Mucosa of stomach (tissue), 1 donor: ENCODE results near the gene MFSD2A.
"Not testable (repeated sequence)": the region's sequence is repeated elsewhere in the genome, so short reads cannot be mapped to it uniquely, and the experiment has no call there.

Experiments
- H3K27me3 ChIP-seq: one replicate; pipeline ENCODE4 v1.7.0; 2013; ENCODE audit warnings: mild to moderate bottlenecking, low read length; ENCODE audit not compliant: control insufficient read depth, insufficient read depth
- H3K36me3 ChIP-seq: one replicate; pipeline ENCODE4 v1.7.0; 2013; ENCODE audit warnings: low read length; ENCODE audit not compliant: control insufficient read depth, insufficient read depth
- H3K4me1 ChIP-seq: one replicate; pipeline ENCODE4 v1.7.0; 2013; ENCODE audit warnings: mild to moderate bottlenecking, low read length; ENCODE audit not compliant: control insufficient read depth, insufficient read depth
- H3K4me3 ChIP-seq: one replicate; pipeline ENCODE4 v1.7.0; 2013; ENCODE audit warnings: low read length
- H3K9ac ChIP-seq: one replicate; pipeline ENCODE4 v1.7.0; 2013; ENCODE audit warnings: mild to moderate bottlenecking, low read length, moderate library complexity
- H3K9me3 ChIP-seq: one replicate; pipeline ENCODE4 v1.7.0; 2013; ENCODE audit warnings: mild to moderate bottlenecking, low read length, moderate library complexity; ENCODE audit not compliant: control insufficient read depth
- donor health status: Pancreatic carcinoma.

MFSD2A gene

GRCh38 chr1:39959651-39960333 lies 4.8 kb downstream of the MFSD2A start:
- H3K4me1 ChIP-seq, result peaks cover 37% of the 10 kb centered on the region
- H3K9ac ChIP-seq, result peak overlapping the region; percentile 72
- no peaks in the 10 kb centered on the region for H3K27me3 ChIP-seq
- peak overlapping the region; percentile 6 for H3K4me3 ChIP-seq
- H3K36me3 ChIP-seq, result no peaks in the 10 kb centered on the region
- H3K9me3 ChIP-seq, result no peaks in the 10 kb centered on the region

GRCh38 chr1:39960431-39960958 lies 5.5 kb downstream of the MFSD2A start:
- Histone ChIP-seq H3K9ac (peak overlapping the region; percentile 72), H3K4me3 (no peak overlapping the region), H3K4me1 (peaks cover 44% of the 10 kb centered on the region), H3K9me3 (no peaks in the 10 kb centered on the region), H3K36me3 (no peaks in the 10 kb centered on the region), H3K27me3 (no peaks in the 10 kb centered on the region)

GRCh38 chr1:39962450-39962825 lies 7.5 kb downstream of the MFSD2A start:
- no peaks in the 10 kb centered on the region for H3K36me3 ChIP-seq
- H3K9me3 ChIP-seq, result no peaks in the 10 kb centered on the region
- no peak overlapping the region for H3K9ac ChIP-seq
- H3K4me1 ChIP-seq, result peaks cover 34% of the 10 kb centered on the region
- H3K4me3 ChIP-seq, result no peak overlapping the region
- no peaks in the 10 kb centered on the region for H3K27me3 ChIP-seq

GRCh38 chr1:39962964-39963363 lies 8.0 kb downstream of the MFSD2A start:
- H3K36me3 ChIP-seq, H3K9ac ChIP-seq, H3K9me3 ChIP-seq, H3K27me3 ChIP-seq, H3K4me3 ChIP-seq: not testable (repeated sequence)
- H3K4me1 ChIP-seq, result peaks cover 33% of the 10 kb centered on the region

GRCh38 chr1:39964552-39964951 lies 9.6 kb downstream of the MFSD2A start:
- no peaks in the 10 kb centered on the region for H3K9me3 ChIP-seq
- no peaks in the 10 kb centered on the region for H3K27me3 ChIP-seq
- H3K36me3 ChIP-seq, result no peaks in the 10 kb centered on the region
- H3K4me1 ChIP-seq, result peaks cover 33% of the 10 kb centered on the region
- H3K9ac ChIP-seq, result no peak overlapping the region
- H3K4me3 ChIP-seq, result no peak overlapping the region

GRCh38 chr1:39965044-39965443 lies 10.1 kb downstream of the MFSD2A start:
- no peak overlapping the region for H3K4me3 ChIP-seq
- H3K36me3 ChIP-seq, result no peaks in the 10 kb centered on the region
- no peaks in the 10 kb centered on the region for H3K9me3 ChIP-seq
- H3K27me3 ChIP-seq, result no peaks in the 10 kb centered on the region
- H3K9ac ChIP-seq, result no peak overlapping the region
- peaks cover 29% of the 10 kb centered on the region for H3K4me1 ChIP-seq

- Histone ChIP-seq H3K27me3 (no peaks in the 10 kb centered on the region), H3K4me3 (no peak overlapping the region), H3K9ac (no peak overlapping the region), H3K9me3 (no peaks in the 10 kb centered on the region), H3K36me3 (no peaks in the 10 kb centered on the region), H3K4me1 (peaks cover 19% of the 10 kb centered on the region)
These were observed 14.1 kb downstream of the MFSD2A start for GRCh38 chr1:39969048-39969447.

GRCh38 chr1:39969531-39970270 lies 14.8 kb downstream of the MFSD2A start:
- H3K9me3 ChIP-seq, result no peaks in the 10 kb centered on the region
- H3K9ac ChIP-seq, result no peak overlapping the region
- H3K27me3 ChIP-seq, result no peaks in the 10 kb centered on the region
- no peaks in the 10 kb centered on the region for H3K36me3 ChIP-seq
- peaks cover 13% of the 10 kb centered on the region for H3K4me1 ChIP-seq
- no peak overlapping the region for H3K4me3 ChIP-seq

- H3K36me3 ChIP-seq, result no peaks in the 10 kb centered on the region
These were observed 15.3 kb downstream of the MFSD2A start for GRCh38 chr1:39970274-39970673.

GRCh38 chr1:39971138-39971537 lies 16.2 kb downstream of the MFSD2A start:
- H3K36me3 ChIP-seq, result no peaks in the 10 kb centered on the region
- no peak overlapping the region for H3K9ac ChIP-seq
- H3K4me1 ChIP-seq, result no peaks in the 10 kb centered on the region
- no peaks in the 10 kb centered on the region for H3K9me3 ChIP-seq
- no peaks in the 10 kb centered on the region for H3K27me3 ChIP-seq
- no peak overlapping the region for H3K4me3 ChIP-seq

More at GRCh38 chr1:39970274-39970673, 15.3 kb downstream of the MFSD2A start:
- Histone ChIP-seq H3K27me3 (no peaks in the 10 kb centered on the region), H3K9ac (no peak overlapping the region), H3K4me1 (peaks cover 8% of the 10 kb centered on the region), H3K9me3 (no peaks in the 10 kb centered on the region), H3K4me3 (no peak overlapping the region)

- Histone ChIP-seq H3K9ac (no peak overlapping the region), H3K27me3 (no peaks in the 10 kb centered on the region), H3K9me3 (no peaks in the 10 kb centered on the region), H3K4me3 (no peak overlapping the region), H3K36me3 (no peaks in the 10 kb centered on the region), H3K4me1 (peaks cover 5% of the 10 kb centered on the region)
These were observed 18.7 kb downstream of the MFSD2A start for GRCh38 chr1:39973503-39974135.

GRCh38 chr1:39976732-39977131 lies 21.8 kb downstream of the MFSD2A start:
- Histone ChIP-seq H3K9ac (no peak overlapping the region), H3K27me3 (no peaks in the 10 kb centered on the region), H3K4me3 (no peak overlapping the region)

More at GRCh38 chr1:39976732-39977131, 21.8 kb downstream of the MFSD2A start:
- Histone ChIP-seq H3K9me3 (no peaks in the 10 kb centered on the region), H3K4me1 (peaks cover 25% of the 10 kb centered on the region), H3K36me3 (no peaks in the 10 kb centered on the region)
